K562 (cell line): ENCODE results near the gene CCDC60.

Experiments used
- ETS2 ChIP-seq: IDR thresholded peaks from 2 replicates; pipeline ENCODE4 v1.6.1; 2016; ENCODE audit warnings: borderline replicate concordance, missing genetic modification characterization, mild to moderate bottlenecking, moderate library complexity, missing compliant biosample characterization; ENCODE audit not compliant: poor library complexity, severe bottlenecking
- MTA3 ChIP-seq: fragments of 450-650 bp; formaldehyde crosslinking; IDR thresholded peaks from 2 replicates; pipeline ENCODE4 v1.6.1; 2017; ENCODE audit warnings: mild to moderate bottlenecking, borderline replicate concordance
- MXI1 ChIP-seq: IDR thresholded peaks from 2 replicates; pipeline ENCODE4 v1.6.1; 2011; ENCODE audit warnings: low read depth, mild to moderate bottlenecking, improper control_type of control experiment, low read length
- NCOA2 ChIP-seq, 2 experiments: fragments of 450-650 bp; IDR thresholded peaks; 2 replicates each; pipeline ENCODE4 v1.6.1; 2018; ENCODE audit warnings: mild to moderate bottlenecking in 2 of 2, moderate library complexity in 1 of 2; ENCODE audit not compliant: partially characterized antibody in 2 of 2
- PHF8 ChIP-seq: fragments of 200-600 bp; sonication (generic); IDR thresholded peaks from 2 replicates; pipeline ENCODE4 v1.6.1; 2012; ENCODE audit warnings: mixed run types, mild to moderate bottlenecking, inconsistent platforms, low read length, moderate library complexity, borderline replicate concordance
- PML ChIP-seq: IDR thresholded peaks from 2 replicates; pipeline ENCODE4 v1.6.1; 2012; ENCODE audit warnings: low read length, inconsistent platforms
- PREB ChIP-seq: sonication (generic); formaldehyde crosslinking; IDR thresholded peaks from 2 replicates; pipeline ENCODE4 v1.8.1; 2023; ENCODE audit warnings: mild to moderate bottlenecking, missing genetic modification reagents
- RAD21 ChIP-seq, 2 experiments: fragments of 250-450 bp in 1 of 2; fragments of 450-650 bp in 1 of 2; sonication (Bioruptor Pico) in 1 of 2; formaldehyde crosslinking in 1 of 2; IDR thresholded peaks in 1 of 2; conservative IDR thresholded peaks in 1 of 2; 2 replicates each; pipeline versions ENCODE4 v1.4.0 to v1.8.0; 2020 to 2022; ENCODE audit warnings: mild to moderate bottlenecking in 2 of 2, moderate library complexity in 1 of 2
- REST ChIP-seq, 2 experiments: fragments of 450-650 bp; formaldehyde crosslinking in 1 of 2; IDR thresholded peaks; 2 replicates each; pipeline versions ENCODE4 v1.4.0 to v1.6.1; 2014 to 2020; ENCODE audit warnings: mild to moderate bottlenecking in 2 of 2, borderline replicate concordance in 1 of 2, low read depth in 1 of 2
- TEAD1 ChIP-seq, 2 experiments: fragments of 450-650 bp in 1 of 2; sonication (generic) in 1 of 2; formaldehyde crosslinking; IDR thresholded peaks; 2 replicates each; pipeline versions ENCODE4 v1.4.0 to v1.8.0; 2020 to 2022; ENCODE audit warnings: mild to moderate bottlenecking in 2 of 2, missing genetic modification reagents in 1 of 2
- U2AF1 ChIP-seq: fragments of 200-400 bp; formaldehyde crosslinking; optimal IDR thresholded peaks from 2 replicates; pipeline ENCODE3; 2017; ENCODE audit warnings: mild to moderate bottlenecking, low read depth, low read length, moderate library complexity
- ZSCAN32 ChIP-seq: fragments of 450-650 bp; formaldehyde crosslinking; IDR thresholded peaks from 2 replicates; pipeline ENCODE4 v1.4.0; 2020; ENCODE audit warnings: mild to moderate bottlenecking, moderate library complexity

- TF ChIP-seq ETS2 (tag) (no peak), PREB (CRISPR knock-in tag) (no peak), NCOA2 (IDR thresholded peaks at IDR 0.05; ENCODE audit: partially characterized antibody in 2 of 2) (no peak), MTA3 (no peak), MXI1 (no peak), REST (IDR thresholded peaks at IDR 0.05; ENCODE audit: borderline replicate concordance) (no peak), REST (CRISPR knock-in tag; IDR thresholded peaks at IDR 0.05; ENCODE audit: low read depth) (no peak), RAD21 (CRISPR knock-in tag; conservative IDR thresholded peaks at IDR 0.05 in 1 of 2, IDR thresholded peaks at IDR 0.05 in 1 of 2) (no peak), U2AF1 (no peak), TEAD1 (CRISPR knock-in tag; IDR thresholded peaks at IDR 0.05) (no peak), PHF8 (no peak), ZSCAN32 (CRISPR knock-in tag) (no peak), PML (no peak)
Measured at GRCh38 chr12:119308708-119309456, 25.6 kb upstream of the CCDC60 start.
